HCT116 (cell line): Measurements from ENCODE around the gene ZC3H12A. TPM values are rescaled to one million over a fixed set of nuclear protein-coding genes. Genes with fewer than 3 reads are reported as not detected.

Experiments
- ATAC-seq: fragments of 200-7000 bp; cut with Tn5 transposase; 2 replicates; pipeline ENCODE4 v1.9.1; 2020; ENCODE audit warnings: mild to moderate bottlenecking, moderate library complexity
- BruUV-seq: library from RNA; stranded (reverse); fragments of 400-500 nt; replicated peaks from 2 replicates; lab custom pipeline; 2021; lab: Mats Ljungman, UMichigan
- CTCF ChIA-PET: fragments of 300-600 bp; sonication (Branson Sonifier 250); formaldehyde crosslinking; loops from one replicate; lab custom pipeline; 2021; ENCODE audit warnings: antibody characterized with exemption; lab: Charles Lee
- POLR2A ChIA-PET: fragments of 300-600, 350-600 bp; sonication (Branson Sonifier 250); formaldehyde crosslinking; loops from one replicate; lab custom pipeline; 2021; ENCODE audit warnings: antibody characterized with exemption; lab: Charles Lee
- RAD21 ChIA-PET, 2 experiments: fragments of 300-600 bp; sonication (Branson Sonifier 250); formaldehyde crosslinking; loops; one replicate each; lab custom pipeline; 2023; ENCODE audit warnings: low total read pairs in 2 of 2; ENCODE audit not compliant: uncharacterized antibody in 2 of 2, unreplicated experiment in 2 of 2, low non-redundant PET in 1 of 2; lab: Charles Lee
- DNase-seq: peaks from one replicate; pipeline ENCODE4 v3.0.0-alpha.2; 2010; ENCODE audit warnings: low read depth, low spot score
- H2AFZ ChIP-seq: fragments of 200-600 bp; shearing (Covaris generic), sonication (generic); 2 replicates; pipeline ENCODE4 v1.6.1; 2017; ENCODE audit warnings: low read depth, mixed run types, mixed read lengths, antibody characterized with exemption, low read length; ENCODE audit not compliant: poor library complexity, severe bottlenecking
- H3K27ac ChIP-seq: 2 replicates; pipeline ENCODE4 v1.5.1; 2012; ENCODE audit warnings: low read depth, low read length
- H3K27me3 ChIP-seq: fragments of 200-600 bp; sonication (generic); 2 replicates; pipeline ENCODE4 v1.6.1; 2016; ENCODE audit warnings: mixed run types, low read length, mixed read lengths; ENCODE audit not compliant: insufficient read depth
- H3K36me3 ChIP-seq, 2 experiments: fragments of 200-500 bp in 1 of 2; fragments of 200-600 bp in 1 of 2; sonication (Bioruptor generic) in 1 of 2; sonication (generic) in 1 of 2; 2 replicates each; pipeline versions ENCODE4 v1.5.1 to v1.6.1; 2014 to 2016; ENCODE audit warnings: low read length in 2 of 2, inconsistent platforms in 1 of 2, mixed read lengths in 1 of 2, mixed run types in 1 of 2; ENCODE audit not compliant: insufficient read depth in 2 of 2, control insufficient read depth in 1 of 2
- H3K4me1 ChIP-seq, 2 experiments: fragments of 200-600 bp in 1 of 2; sonication (generic) in 1 of 2; 2 replicates each; pipeline versions ENCODE4 v1.5.1 to v1.6.1; 2012 to 2017; ENCODE audit warnings: low read length in 2 of 2, inconsistent platforms in 1 of 2, mild to moderate bottlenecking in 1 of 2, mixed read lengths in 1 of 2, mixed run types in 1 of 2, moderate library complexity in 1 of 2; ENCODE audit not compliant: insufficient read depth in 2 of 2, control insufficient read depth in 1 of 2
- H3K4me2 ChIP-seq: fragments of 200-600 bp; sonication (generic); 2 replicates; pipeline ENCODE4 v1.6.1; 2017; ENCODE audit warnings: mixed run types, low read length, mixed read lengths
- H3K4me3 ChIP-seq, 2 experiments: fragments of 200-600 bp in 1 of 2; sonication (generic) in 1 of 2; replicated peaks in 1 of 2; 2 replicates each; pipeline ENCODE4 v1.5.1; 2011 to 2016; ENCODE audit warnings: low read length in 2 of 2, control low read depth in 1 of 2, low read depth in 1 of 2, mild to moderate bottlenecking in 1 of 2, mixed read lengths in 1 of 2, mixed run types in 1 of 2
- H3K79me2 ChIP-seq: fragments of 200-600 bp; sonication (generic); 2 replicates; pipeline ENCODE4 v1.6.1; 2017; ENCODE audit warnings: mild to moderate bottlenecking, mixed run types, low read length, moderate library complexity, mixed read lengths; ENCODE audit not compliant: insufficient read depth
- H3K9ac ChIP-seq: fragments of 200-600 bp; sonication (generic); 2 replicates; pipeline ENCODE4 v1.6.1; 2016; ENCODE audit warnings: low read length, mixed read lengths
- H3K9me2 ChIP-seq: fragments of 200-600 bp; sonication (generic), shearing (Covaris generic); 2 replicates; pipeline ENCODE4 v1.6.1; 2017; ENCODE audit warnings: mixed run types, mild to moderate bottlenecking, moderate library complexity; ENCODE audit not compliant: insufficient read depth
- H3K9me3 ChIP-seq, 2 experiments: fragments of 200-500 bp in 1 of 2; fragments of 200-600 bp in 1 of 2; sonication (Bioruptor generic) in 1 of 2; sonication (generic) in 1 of 2; 2 replicates each; pipeline ENCODE4 v1.6.1; 2014 to 2017; ENCODE audit warnings: low read length in 2 of 2, mixed read lengths in 2 of 2, inconsistent platforms in 1 of 2, low read depth in 1 of 2, mild to moderate bottlenecking in 1 of 2, mixed run types in 1 of 2, moderate library complexity in 1 of 2; ENCODE audit not compliant: control insufficient read depth in 1 of 2, insufficient read depth in 1 of 2
- H4K20me1 ChIP-seq: fragments of 200-600 bp; sonication (generic), shearing (Covaris generic); 2 replicates; pipeline ENCODE4 v1.6.1; 2017; ENCODE audit warnings: mixed run types, mild to moderate bottlenecking, moderate library complexity; ENCODE audit not compliant: insufficient read depth
- JUND ChIP-seq: IDR thresholded peaks from 2 replicates; pipeline ENCODE4 v1.6.1; 2012
- SP1 ChIP-seq: IDR thresholded peaks from 2 replicates; pipeline ENCODE4 v1.6.1; 2012; ENCODE audit warnings: low read depth
- SRF ChIP-seq: IDR thresholded peaks from 2 replicates; pipeline ENCODE4 v1.6.1; 2012; ENCODE audit warnings: low read depth
- ZFX ChIP-seq: fragments of 450-650 bp; IDR thresholded peaks from 2 replicates; pipeline ENCODE4 v1.6.1; 2017
- intact Hi-C: fragments of 100-400 bp; cut with micrococcal nuclease; formaldehyde crosslinking; loops from 2 replicates; pipeline ENCODE4 v1.10.0; 2022
- total RNA-seq: library from RNA; stranded (reverse); gene quantifications from one replicate; pipeline ENCODE4 v1.2.1, GENCODE V29; 2021; ENCODE audit not compliant: unreplicated experiment
- TF ChIP-seq, protein P1 (sequence below): IDR thresholded peaks from 2 replicates; pipeline ENCODE4 v1.6.1; 2012
- TF ChIP-seq, protein P2 (sequence below): IDR thresholded peaks from 2 replicates; pipeline ENCODE4 v1.6.1; 2012
- TF ChIP-seq, protein P3 (sequence below), 3 experiments: fragments of 200-600 bp in 1 of 3; sonication (generic) in 1 of 3; IDR thresholded peaks in 2 of 3; conservative IDR thresholded peaks in 1 of 3; 2 replicates each; pipeline ENCODE4 v1.5.1; 2012 to 2017; ENCODE audit warnings: low read depth in 2 of 3, low read length in 2 of 3, antibody characterized with exemption in 1 of 3, borderline replicate concordance in 1 of 3, control low read depth in 1 of 3, mild to moderate bottlenecking in 1 of 3, mixed read lengths in 1 of 3, mixed run types in 1 of 3, moderate library complexity in 1 of 3; ENCODE audit not compliant: insufficient read depth in 1 of 3

ZC3H12A gene
- total RNA-seq, 1 experiment from 2014 or later, result 10.6 TPM

DNA sequence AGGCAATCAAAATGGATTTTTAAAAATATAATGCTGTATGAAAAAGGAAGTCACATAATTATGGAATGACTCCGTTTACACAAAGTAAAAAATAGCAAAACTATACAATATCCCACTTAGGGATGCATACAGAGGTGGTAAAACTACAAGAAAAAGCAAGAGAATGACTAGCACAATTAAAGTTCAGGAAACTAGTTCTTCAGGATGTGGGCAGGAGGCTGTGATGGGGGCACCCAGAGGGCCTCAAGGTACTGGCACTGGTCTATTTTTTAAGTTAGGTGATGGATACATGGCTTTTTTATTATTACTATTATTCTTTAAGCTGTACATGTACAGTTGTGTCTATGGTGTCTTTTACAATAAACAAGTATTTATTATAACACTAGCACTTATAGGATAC lies 1.4 kb upstream of the ZC3H12A start:
- Histone ChIP-seq H4K20me1 (no peaks in the 10 kb centered on the region), H2AFZ (no peak overlapping the region), H3K79me2 (peaks cover 35% of the 10 kb centered on the region), H3K9me2 (no peaks in the 10 kb centered on the region), H3K4me1 (peaks cover 59 to 68% of the 10 kb centered on the region in 2 experiments), H3K9ac (no peak overlapping the region), H3K9me3 (no peaks in the 10 kb centered on the region), H3K27me3 (0 out of 2 replicates have a peak, but pooled peaks cover 3% of the 10 kb centered on the region), H3K4me2 (peak overlapping the region; percentile 78), H3K36me3 (0 out of 4 replicates have a peak, but pooled peaks cover 0 to 3% of the 10 kb centered on the region in 2 experiments), H3K4me3 (no peak overlapping the region), H3K27ac (no peak overlapping the region)
- TF ChIP-seq SRF (no peak), SP1 (no peak), JUND (no peak), ZFX (no peak)
- TF ChIP-seq, protein P1, sequence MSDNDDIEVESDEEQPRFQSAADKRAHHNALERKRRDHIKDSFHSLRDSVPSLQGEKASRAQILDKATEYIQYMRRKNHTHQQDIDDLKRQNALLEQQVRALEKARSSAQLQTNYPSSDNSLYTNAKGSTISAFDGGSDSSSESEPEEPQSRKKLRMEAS, result no peak
- TF ChIP-seq, protein P2, sequence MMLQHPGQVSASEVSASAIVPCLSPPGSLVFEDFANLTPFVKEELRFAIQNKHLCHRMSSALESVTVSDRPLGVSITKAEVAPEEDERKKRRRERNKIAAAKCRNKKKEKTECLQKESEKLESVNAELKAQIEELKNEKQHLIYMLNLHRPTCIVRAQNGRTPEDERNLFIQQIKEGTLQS, result no peak
- TF ChIP-seq, protein P3, sequence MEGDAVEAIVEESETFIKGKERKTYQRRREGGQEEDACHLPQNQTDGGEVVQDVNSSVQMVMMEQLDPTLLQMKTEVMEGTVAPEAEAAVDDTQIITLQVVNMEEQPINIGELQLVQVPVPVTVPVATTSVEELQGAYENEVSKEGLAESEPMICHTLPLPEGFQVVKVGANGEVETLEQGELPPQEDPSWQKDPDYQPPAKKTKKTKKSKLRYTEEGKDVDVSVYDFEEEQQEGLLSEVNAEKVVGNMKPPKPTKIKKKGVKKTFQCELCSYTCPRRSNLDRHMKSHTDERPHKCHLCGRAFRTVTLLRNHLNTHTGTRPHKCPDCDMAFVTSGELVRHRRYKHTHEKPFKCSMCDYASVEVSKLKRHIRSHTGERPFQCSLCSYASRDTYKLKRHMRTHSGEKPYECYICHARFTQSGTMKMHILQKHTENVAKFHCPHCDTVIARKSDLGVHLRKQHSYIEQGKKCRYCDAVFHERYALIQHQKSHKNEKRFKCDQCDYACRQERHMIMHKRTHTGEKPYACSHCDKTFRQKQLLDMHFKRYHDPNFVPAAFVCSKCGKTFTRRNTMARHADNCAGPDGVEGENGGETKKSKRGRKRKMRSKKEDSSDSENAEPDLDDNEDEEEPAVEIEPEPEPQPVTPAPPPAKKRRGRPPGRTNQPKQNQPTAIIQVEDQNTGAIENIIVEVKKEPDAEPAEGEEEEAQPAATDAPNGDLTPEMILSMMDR (IDR thresholded peaks at IDR 0.05 in 2 of 3, conservative IDR thresholded peaks at IDR 0.05 in 1 of 3; ENCODE audit: borderline replicate concordance in 1 of 3, insufficient read depth in 1 of 3, low read depth in 2 of 3, low read length in 2 of 3), result no peak
- ChIA-PET CTCF (interaction anchor here (1.6 to 7.2 kb wide), 2 partner anchors 15 to 41 kb away, joined by 3 to 59 read pairs; no protein-coding TSS in a partner anchor), RAD21 (no interaction called here), POLR2A (interaction anchor here (0.6 to 1.2 kb wide), 2 partner anchors 128 to 1264 kb away, joined by 3 read pairs; no protein-coding TSS in a partner anchor)
- intact Hi-C loops, result loop anchor here (5.0 to 10.0 kb wide), 3 partner anchors 124 to 1922 kb away; partner anchors contain the start of genes GNL2 and UTP11
- ATAC-seq (no peak), DNase-seq (no peak)
- BruUV-seq, result no TSS peak
